ENCODE measurements around the gene CREB3L2.
"Not testable (repeated sequence)": the region's sequence is repeated elsewhere in the genome, so short reads cannot be mapped to it uniquely, and the experiment has no call there.

CREB3L2 gene

GRCh38 chr7:137933270-137934017 is 68.4 kb downstream of the CREB3L2 start:
- Mint-ChIP-seq H3K27ac (peak overlapping the region in 1 of 2 donors; percentile 74), H3K4me1 (peaks cover 43% of the 10 kb centered on the region), H3K9me3 (no peaks in the 10 kb centered on the region), H3K4me3 (no peak overlapping the region), H3K27me3 (no peaks in the 10 kb centered on the region)
- ATAC-seq: no peak
- no peak for DNase-seq

- DNase-seq: no peak
- no peak overlapping the region for H3K4me3 Mint-ChIP-seq
- H3K27ac Mint-ChIP-seq: no peak overlapping the region
- no peaks in the 10 kb centered on the region for H3K9me3 Mint-ChIP-seq
- H3K27me3 Mint-ChIP-seq: no peaks in the 10 kb centered on the region
- H3K4me1 Mint-ChIP-seq: peaks cover 43% of the 10 kb centered on the region
- ATAC-seq: no peak
Measured at GRCh38 chr7:137932881-137933269, 69.0 kb downstream of the CREB3L2 start.

DNA sequence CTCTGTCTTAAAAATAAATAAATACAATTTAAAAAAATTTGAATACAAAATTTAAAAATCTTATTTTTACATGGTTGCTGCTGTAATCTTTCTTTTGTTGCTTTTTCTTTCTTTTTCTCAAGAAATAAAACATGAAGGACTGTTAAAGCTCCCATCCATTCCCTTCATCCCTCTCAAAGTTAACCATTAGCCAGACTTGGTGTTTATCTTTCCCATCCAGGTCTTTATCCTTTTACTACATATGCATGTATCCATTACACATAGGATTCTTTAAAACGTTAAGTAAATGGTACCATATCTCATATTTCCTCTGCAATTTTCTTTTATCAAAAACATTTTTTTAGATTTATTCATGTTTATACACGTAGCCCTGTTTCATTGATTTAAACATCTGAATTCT is 70.1 kb downstream of the CREB3L2 start:
- DNase-seq (no peak), ATAC-seq (no peak)
- Mint-ChIP-seq H3K27me3 (no peaks in the 10 kb centered on the region), H3K9me3 (no peaks in the 10 kb centered on the region), H3K4me3 (no peak overlapping the region), H3K27ac (no peak overlapping the region), H3K4me1 (peaks cover 43% of the 10 kb centered on the region)

- Mint-ChIP-seq H3K4me1 (peaks cover 31% of the 10 kb centered on the region), H3K4me3 (no peak overlapping the region), H3K9me3 (no peaks in the 10 kb centered on the region), H3K27ac (no peak overlapping the region), H3K27me3 (no peaks in the 10 kb centered on the region)
- DNase-seq (no peak), ATAC-seq (no peak)
Measured at GRCh38 chr7:137930581-137930980, 71.3 kb downstream of the CREB3L2 start.

- DNase-seq (no peak), ATAC-seq (no peak)
- H3K27me3 Mint-ChIP-seq: no peaks in the 10 kb centered on the region
- no peak overlapping the region for H3K27ac Mint-ChIP-seq
- peaks cover 12% of the 10 kb centered on the region for H3K4me1 Mint-ChIP-seq
- no peaks in the 10 kb centered on the region for H3K9me3 Mint-ChIP-seq
- no peak overlapping the region for H3K4me3 Mint-ChIP-seq
Measured at GRCh38 chr7:137928626-137929025, 73.3 kb downstream of the CREB3L2 start.

GRCh38 chr7:137927386-137927785 is 74.5 kb downstream of the CREB3L2 start:
- H3K27ac Mint-ChIP-seq: no peak overlapping the region

DNA sequence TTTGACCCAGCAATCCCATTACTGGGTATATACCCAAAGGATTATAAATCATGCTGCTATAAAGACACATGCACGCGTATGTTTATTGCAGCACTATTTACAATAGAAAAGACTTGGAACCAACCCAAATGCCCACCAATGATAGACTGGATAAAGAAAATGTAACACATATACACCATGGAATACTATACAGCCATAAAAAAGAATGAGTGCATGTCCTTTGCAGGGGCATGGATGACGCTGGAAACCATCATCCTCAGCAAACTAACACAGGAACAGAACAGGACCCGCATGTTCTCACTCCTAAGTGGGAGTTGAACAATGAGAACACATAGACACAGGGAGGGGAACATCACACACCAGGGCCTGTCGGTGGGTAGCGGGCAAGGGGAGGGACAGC is 75.7 kb downstream of the CREB3L2 start:
- H3K4me1 Mint-ChIP-seq, ATAC-seq, DNase-seq, H3K27me3 Mint-ChIP-seq, H3K4me3 Mint-ChIP-seq, H3K27ac Mint-ChIP-seq, H3K9me3 Mint-ChIP-seq: not testable (repeated sequence)

More at GRCh38 chr7:137927386-137927785, 74.5 kb downstream of the CREB3L2 start:
- Mint-ChIP-seq H3K4me1 (peaks cover 2% of the 10 kb centered on the region), H3K9me3 (no peaks in the 10 kb centered on the region), H3K4me3 (no peak overlapping the region), H3K27me3 (no peaks in the 10 kb centered on the region)
- no peak for DNase-seq
- ATAC-seq: no peak

DNA sequence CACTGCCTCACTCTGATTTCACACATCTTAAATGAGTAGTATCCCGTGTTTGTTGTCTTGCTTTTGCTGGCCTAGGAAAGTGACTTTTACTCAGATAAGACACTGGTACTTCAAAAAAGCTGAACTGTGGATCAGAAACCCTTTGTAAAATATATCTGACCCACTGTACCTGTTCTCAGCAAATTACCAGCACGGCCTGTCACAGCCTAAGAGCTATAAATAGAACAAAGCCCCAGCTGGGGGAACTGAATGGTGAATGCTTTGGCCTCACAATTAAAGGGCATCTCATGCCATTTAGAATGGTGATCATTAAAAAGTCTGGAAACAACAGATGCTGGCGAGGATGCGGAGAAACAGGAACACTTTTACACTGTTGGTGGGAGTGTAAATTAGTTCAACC is 76.1 kb downstream of the CREB3L2 start:
- no peaks in the 10 kb centered on the region for H3K9me3 Mint-ChIP-seq
- no peak overlapping the region for H3K4me3 Mint-ChIP-seq
- no peak for ATAC-seq

GRCh38 chr7:137925091-137925490 is 76.8 kb downstream of the CREB3L2 start:
- DNase-seq (no peak), ATAC-seq (no peak)
- no peaks in the 10 kb centered on the region for H3K27me3 Mint-ChIP-seq
- peak overlapping the region in 1 of 2 donors; percentile 19 for H3K27ac Mint-ChIP-seq
- H3K9me3 Mint-ChIP-seq: no peaks in the 10 kb centered on the region
- H3K4me1 Mint-ChIP-seq: peaks cover 11% of the 10 kb centered on the region
- no peak overlapping the region for H3K4me3 Mint-ChIP-seq

More for the DNA sequence above, 76.1 kb downstream of the CREB3L2 start:
- Mint-ChIP-seq H3K27me3 (no peaks in the 10 kb centered on the region), H3K27ac (no peak overlapping the region), H3K4me1 (peaks cover 8% of the 10 kb centered on the region)
- DNase-seq: no peak

- Mint-ChIP-seq H3K27me3 (no peaks in the 10 kb centered on the region), H3K9me3 (no peaks in the 10 kb centered on the region), H3K27ac (no peak overlapping the region), H3K4me3 (no peak overlapping the region), H3K4me1 (peaks cover 11% of the 10 kb centered on the region)
- ATAC-seq (no peak), DNase-seq (no peak)
Measured at GRCh38 chr7:137923380-137923779, 78.5 kb downstream of the CREB3L2 start.

DNA sequence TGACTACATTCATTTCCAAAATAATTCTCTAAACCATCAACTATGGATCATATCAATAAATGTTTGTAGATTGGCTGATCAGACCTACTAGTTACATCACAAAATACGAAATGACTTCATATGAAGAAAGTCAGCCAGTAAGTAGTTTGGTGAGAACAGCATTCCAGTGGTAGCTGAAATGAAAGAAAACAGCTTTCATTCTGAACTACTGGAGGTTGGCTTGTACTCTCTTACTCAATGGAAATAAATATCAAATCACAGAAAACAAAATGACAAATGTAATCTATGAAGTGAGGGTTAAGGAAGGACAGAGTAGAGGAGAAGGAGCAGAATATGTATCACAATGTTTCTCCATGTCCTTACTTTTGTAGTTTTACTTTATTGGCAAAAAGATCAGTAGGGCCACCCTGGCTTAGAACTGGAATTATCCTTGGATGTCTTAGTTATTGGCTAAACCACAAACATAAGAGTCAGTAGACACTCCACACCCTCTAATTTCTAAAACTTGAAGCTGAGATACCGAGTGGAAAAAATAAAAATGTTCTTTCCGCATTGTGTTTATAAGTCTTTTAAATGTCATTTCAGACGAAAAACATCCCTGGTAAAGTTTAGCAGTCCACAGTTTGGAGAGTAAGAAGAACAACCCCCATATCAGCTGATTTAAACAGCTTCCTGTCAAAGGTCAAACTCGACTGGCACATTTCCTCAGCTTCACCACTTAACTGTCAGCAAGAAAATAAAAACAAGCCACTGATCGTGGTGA is 81.1 kb downstream of the CREB3L2 start:
- Mint-ChIP-seq H3K4me3 (no peak overlapping the region), H3K4me1 (peaks cover 11% of the 10 kb centered on the region), H3K9me3 (no peaks in the 10 kb centered on the region), H3K27me3 (no peaks in the 10 kb centered on the region), H3K27ac (peak overlapping the region in 1 of 2 donors; percentile 27)
- DNase-seq (no peak), ATAC-seq (no peak)

DNA sequence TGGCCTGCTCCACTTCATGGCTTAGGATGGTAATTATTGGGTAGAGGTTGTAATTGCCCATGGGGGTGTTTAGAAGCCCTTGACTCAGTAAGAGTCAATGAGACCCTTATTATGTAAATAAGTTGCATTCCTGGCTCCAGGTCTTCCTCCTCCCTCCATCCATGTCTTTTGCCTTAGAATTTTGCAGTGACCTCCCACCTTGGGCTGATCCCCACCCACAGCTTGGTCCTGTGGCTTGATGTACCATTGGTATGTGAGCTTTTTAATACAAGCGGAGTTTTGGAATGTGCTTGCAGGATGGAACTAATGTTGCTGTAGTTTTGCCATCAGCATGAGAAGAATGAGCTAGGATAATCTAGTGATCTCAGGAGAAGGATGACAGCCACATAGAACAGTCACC is 81.9 kb downstream of the CREB3L2 start:
- ATAC-seq (no peak), DNase-seq (no peak)
- H3K27me3 Mint-ChIP-seq: no peaks in the 10 kb centered on the region
- H3K4me3 Mint-ChIP-seq: no peak overlapping the region
- H3K9me3 Mint-ChIP-seq: no peaks in the 10 kb centered on the region
- H3K4me1 Mint-ChIP-seq: peaks cover 11% of the 10 kb centered on the region
- no peak overlapping the region for H3K27ac Mint-ChIP-seq

- H3K4me3 Mint-ChIP-seq: no peak overlapping the region
- peak overlapping the region in 1 of 2 donors; percentile 79 for H3K27ac Mint-ChIP-seq
- no peaks in the 10 kb centered on the region for H3K27me3 Mint-ChIP-seq
- DNase-seq (no peak), ATAC-seq (no peak)
- no peaks in the 10 kb centered on the region for H3K9me3 Mint-ChIP-seq
- H3K4me1 Mint-ChIP-seq: peaks cover 11% of the 10 kb centered on the region
Measured at GRCh38 chr7:137916980-137917645, 84.8 kb downstream of the CREB3L2 start.

DNA sequence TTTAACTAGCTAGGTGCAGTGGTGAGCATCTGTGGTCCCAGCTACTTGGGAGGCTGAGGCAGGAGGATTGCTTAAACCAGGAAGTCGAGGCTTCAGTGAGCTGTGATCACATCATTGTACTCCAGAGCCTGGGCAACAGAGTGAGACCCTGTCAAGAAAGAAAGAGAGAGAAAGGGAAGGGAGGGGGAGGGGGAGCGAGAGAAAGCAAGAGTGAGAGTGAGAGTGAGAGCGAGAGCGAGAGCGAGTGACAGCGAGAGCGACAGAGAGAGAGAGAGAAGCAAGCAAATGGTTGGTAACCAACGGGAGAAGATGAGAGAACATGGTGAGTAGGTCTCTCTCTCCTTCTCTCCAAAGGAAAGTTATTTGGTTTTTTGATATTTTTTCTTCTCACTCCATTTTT is 85.3 kb downstream of the CREB3L2 start:
- no peaks in the 10 kb centered on the region for H3K27me3 Mint-ChIP-seq
- peak overlapping the region in 1 of 2 donors; percentile 62 for H3K27ac Mint-ChIP-seq
- no peak overlapping the region for H3K4me3 Mint-ChIP-seq
- DNase-seq (no peak), ATAC-seq (no peak)
- no peaks in the 10 kb centered on the region for H3K9me3 Mint-ChIP-seq
- peaks cover 11% of the 10 kb centered on the region for H3K4me1 Mint-ChIP-seq

DNA sequence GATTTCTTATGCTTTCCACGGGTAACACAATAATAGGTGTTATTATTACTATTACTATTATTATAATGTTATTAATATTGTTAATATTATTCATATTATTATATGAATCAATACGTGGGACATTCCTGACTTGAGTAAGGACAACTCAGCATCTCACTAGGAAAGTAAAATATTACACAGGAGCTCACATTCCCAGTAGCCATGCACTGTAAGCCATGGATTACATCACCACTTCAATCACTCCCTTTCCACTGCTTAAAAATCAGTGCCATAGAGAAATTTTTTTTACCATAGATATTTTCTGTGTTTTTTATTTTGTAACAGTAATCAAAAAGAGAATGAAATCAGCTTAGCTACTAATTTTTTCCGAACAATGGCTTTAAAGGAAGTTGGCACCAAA is 86.6 kb downstream of the CREB3L2 start:
- ATAC-seq (no peak), DNase-seq (no peak)
- no peaks in the 10 kb centered on the region for H3K27me3 Mint-ChIP-seq
- no peaks in the 10 kb centered on the region for H3K4me1 Mint-ChIP-seq
- no peak overlapping the region for H3K4me3 Mint-ChIP-seq
- no peak overlapping the region for H3K27ac Mint-ChIP-seq
- no peaks in the 10 kb centered on the region for H3K9me3 Mint-ChIP-seq

DNA sequence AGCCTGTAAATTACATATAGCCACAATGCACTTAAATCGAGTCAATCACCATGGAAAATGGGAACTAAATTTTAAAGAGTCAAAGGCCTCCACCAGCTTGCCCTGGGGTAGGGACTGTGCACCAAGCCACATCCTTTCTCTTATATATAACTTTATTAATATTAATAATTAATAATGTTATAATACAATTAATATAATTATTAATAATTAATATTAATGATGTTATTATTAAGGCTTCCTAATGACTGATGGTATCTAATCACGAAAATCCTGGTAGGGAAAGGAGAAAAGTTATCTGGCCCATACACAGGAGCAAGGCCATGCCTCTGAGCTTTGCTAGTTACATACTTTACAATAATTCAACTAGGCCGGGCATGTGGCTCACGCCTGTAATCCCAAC is 87.9 kb downstream of the CREB3L2 start:
- ATAC-seq (no peak), DNase-seq (no peak)
- no peaks in the 10 kb centered on the region for H3K27me3 Mint-ChIP-seq
- no peak overlapping the region for H3K27ac Mint-ChIP-seq
- no peaks in the 10 kb centered on the region for H3K9me3 Mint-ChIP-seq
- no peak overlapping the region for H3K4me3 Mint-ChIP-seq
- no peaks in the 10 kb centered on the region for H3K4me1 Mint-ChIP-seq
